Suppressor macrophage (primary cell): ENCODE results near the gene SLF2.
A peak's percentile ranks its signal among the peaks of the same experiment; 100 is the strongest.
"Not testable (repeated sequence)": the region's sequence is repeated elsewhere in the genome, so short reads cannot be mapped to it uniquely, and the experiment has no call there.

Experiments
- DNase-seq, 4 experiments: peaks; one replicate each; pipeline ENCODE4 v3.0.0-alpha.2; 2020 to 2022

Gene SLF2

GRCh38 chr10:100965820-100966219 is 53.1 kb downstream of the SLF2 start:
- no peak for DNase-seq

GRCh38 chr10:100966887-100967286 is 54.1 kb downstream of the SLF2 start:
- no peak for DNase-seq

DNA sequence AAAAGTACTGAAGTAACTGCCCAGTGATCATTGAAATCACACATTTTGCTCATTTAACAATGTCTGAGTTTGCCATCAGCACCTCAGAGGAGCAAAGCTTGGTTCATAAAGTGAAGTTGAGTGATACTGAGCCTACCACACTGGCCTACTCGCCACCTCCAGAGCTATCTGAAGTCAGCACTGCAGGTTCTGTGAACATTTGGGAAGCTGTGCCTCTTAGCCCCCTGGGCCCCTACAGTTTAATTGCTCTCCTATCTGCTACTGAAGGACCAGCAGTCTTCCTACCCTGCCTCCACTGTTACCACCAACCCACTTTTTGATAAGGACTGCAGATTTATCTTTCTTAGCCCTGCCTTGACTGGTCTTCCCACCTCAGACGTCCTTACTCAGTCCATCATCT is 54.6 kb downstream of the SLF2 start:
- DNase-seq = no peak

DNA sequence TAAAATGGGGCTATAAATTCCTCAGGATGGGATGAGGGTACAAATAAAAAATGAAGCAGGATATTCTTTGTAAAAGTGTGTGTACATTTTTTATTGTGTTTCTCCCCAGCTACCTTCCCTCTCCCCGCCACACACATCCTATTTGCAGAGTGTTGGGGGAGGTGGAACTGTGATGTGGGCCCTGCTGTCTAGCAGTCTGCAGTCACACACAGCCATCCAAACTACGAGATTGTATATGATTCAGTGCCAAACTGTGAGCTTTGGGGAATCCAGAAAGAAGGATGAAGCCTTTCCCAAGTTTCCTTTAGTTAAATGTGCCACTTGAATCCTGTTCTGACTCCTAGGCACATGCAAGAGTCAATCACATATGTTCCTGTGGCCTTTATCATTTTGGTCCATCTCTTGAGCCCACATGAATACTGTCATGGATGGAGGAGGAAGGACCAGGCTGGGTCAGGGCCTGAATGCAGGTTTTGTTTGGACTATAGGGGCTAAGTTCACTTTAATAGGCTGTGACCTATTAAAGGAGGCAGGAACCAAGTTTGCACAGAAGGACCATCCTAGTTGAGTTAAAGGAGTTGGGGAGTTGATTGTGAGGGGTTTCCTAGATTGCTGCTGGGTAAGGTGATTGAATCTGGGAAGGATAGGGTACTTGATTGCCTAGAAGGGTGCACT is 55.4 kb downstream of the SLF2 start:
- DNase-seq = no peak

- no peak for DNase-seq
These were observed 56.1 kb downstream of the SLF2 start for GRCh38 chr10:100968863-100969186.

DNA sequence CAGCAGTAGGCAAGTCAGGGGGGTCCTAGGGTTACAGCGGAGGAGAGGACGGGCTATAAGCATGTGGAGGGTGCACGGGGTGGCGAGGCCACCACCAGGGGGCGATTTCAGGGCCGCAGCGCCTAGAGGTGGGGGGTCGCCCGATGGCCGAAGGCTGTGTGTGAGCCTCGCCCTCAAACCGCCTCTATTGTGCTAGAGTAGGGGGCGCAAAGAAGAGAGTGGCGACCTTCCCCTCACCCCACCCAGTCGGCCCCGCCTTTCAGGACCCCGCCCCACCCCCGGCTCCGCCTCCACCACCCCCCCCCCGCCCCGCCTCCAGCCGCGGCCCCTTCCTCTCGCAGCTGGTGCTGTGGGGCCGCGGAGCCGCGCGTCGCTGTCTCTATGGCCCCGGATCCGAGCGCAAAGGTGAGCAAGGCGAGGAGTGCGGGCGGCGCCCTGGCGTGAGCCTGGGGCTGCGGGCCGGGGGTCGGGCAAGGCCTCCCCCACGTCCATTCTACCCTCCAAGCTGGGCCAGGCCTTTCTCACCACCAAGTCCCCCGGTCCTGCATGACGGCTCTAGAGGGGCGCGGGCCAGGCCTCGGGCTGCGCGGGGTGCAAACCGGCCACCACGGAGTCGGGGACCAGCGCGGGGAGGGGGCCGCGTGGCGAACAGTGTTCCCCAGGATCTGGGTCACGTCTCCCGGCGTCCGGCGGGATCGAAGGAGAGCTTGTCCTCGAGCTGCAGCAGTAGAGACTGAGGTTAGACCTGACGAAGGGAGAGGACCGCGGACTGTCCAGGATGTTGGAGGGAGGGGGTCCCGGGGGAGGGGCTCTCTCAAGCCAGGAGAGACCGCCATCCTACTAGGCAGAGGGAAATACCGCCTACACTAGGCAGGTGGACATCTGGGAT is 56.7 kb downstream of the SLF2 start, which contains the start of gene SEMA4G:
Gene SEMA4G, plus strand, starts transcription at position 318 of the 889 bp plus-strand sequence. CDS start 3,409 bp downstream, outside the sequence.
- DNase-seq = peak; percentile 21 to 63 (median 31)

DNA sequence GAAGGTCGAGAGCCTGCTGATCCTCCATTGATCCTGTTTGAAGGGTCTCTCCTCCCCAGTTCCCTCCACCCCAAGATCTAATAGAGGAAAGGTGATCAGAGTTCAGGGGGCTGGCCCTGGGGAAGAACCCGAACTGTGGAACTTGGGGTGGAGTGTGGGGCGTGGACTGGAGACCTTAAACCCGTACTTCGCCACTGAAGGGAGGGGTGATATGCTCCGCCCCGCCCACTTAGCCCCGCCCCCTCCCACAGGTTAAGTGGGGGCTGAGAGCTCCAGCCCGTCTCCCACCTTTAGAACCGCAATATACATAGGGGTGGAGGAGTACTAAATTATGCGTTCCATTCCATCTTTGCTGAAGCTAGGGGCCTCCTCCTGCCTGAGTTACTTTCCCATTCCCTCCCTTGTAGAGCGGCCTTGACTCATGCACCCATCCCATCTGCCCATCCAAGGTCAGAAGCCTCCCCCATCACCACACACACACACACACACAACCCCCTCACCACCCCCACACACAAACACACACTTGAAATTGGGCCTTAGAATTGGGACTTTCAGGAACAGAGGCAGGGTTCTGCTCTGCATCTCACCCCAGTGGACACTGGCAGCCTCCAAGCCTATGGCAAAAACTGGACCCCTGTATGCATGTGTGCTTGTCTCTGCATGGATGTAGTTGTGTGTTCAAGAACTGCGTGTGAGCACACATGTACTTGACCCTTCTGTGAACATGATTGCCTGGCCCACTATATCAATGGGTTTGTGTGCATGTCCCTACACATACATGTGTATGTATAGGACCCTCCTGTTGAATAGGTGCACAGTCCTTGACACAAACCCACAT is 57.5 kb downstream of the SLF2 start:
- no peak for DNase-seq

DNA sequence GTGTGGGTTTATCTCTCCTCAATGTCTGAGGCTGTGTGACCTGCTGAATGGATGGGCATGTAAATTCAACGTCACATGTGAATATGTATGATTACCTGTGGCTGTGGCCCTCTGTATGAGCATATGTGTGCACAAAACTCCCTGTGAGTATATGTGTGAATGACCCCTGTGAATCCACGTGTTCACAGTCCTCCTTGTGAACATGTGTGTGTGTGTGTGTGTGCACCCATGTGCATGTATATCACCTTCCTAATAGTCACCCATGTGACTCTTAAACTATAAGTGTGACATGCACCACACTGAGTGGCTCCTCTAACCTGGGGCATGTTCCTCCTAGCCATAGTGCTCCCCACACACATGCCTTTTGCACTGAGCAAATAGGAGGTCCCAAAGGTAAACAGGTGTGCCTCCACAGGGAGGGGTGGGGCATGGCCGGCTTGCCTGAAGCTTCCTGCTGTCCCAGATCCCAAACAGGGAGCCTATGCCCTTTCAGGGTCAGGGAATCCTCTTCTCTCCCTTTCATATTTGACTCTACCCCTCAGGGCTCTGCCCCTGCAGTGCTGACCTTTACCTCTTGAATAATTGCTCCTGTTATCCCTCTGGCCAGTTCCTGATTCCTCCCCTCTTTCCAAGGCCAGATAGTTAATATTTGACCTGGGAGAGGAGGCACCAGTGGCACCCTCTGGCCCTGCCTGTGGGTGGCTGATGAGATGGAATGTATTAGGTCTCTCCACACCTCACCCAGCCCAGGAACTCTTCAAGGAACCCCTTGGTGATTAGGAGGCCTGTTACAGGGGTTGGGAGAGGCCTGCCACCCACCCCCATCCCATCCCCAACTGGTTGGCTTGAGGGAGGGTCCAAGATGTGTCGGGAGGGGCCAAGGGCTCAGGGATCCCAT is 58.4 kb downstream of the SLF2 start:
- no peak for DNase-seq

- no peak for DNase-seq
These were observed 59.5 kb downstream of the SLF2 start for GRCh38 chr10:100972115-100972903.

DNA sequence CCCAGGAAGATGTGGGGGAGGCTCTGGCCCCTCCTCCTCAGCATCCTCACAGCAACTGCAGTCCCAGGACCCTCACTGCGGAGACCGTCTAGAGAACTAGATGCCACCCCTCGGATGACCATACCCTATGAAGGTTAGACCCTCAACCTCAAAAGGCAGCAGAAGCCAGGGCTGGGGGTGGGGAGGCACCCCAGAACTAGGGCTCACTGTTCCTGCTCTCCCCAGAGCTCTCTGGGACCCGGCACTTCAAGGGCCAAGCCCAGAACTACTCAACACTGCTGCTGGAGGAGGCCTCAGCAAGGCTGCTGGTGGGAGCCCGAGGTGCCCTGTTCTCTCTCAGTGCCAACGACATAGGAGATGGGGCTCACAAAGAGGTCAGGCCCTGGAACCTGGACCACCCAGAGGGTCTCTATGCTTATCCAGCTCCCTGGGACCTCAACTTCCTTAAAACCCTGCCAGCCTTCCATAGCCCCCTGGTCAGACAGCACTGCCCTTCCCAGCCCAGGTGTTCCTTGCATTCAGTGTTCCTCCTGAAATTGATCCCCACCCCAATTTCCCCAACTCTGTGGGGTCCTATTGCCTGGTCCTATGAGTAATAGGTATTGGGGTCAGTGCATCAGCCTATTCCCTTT is 60.3 kb downstream of the SLF2 start:
- DNase-seq = no peak

GRCh38 chr10:100975397-100975796 is 62.6 kb downstream of the SLF2 start:
- DNase-seq = not testable (repeated sequence)

- DNase-seq = no peak
These were observed 64.1 kb downstream of the SLF2 start for GRCh38 chr10:100976906-100977305.

DNA sequence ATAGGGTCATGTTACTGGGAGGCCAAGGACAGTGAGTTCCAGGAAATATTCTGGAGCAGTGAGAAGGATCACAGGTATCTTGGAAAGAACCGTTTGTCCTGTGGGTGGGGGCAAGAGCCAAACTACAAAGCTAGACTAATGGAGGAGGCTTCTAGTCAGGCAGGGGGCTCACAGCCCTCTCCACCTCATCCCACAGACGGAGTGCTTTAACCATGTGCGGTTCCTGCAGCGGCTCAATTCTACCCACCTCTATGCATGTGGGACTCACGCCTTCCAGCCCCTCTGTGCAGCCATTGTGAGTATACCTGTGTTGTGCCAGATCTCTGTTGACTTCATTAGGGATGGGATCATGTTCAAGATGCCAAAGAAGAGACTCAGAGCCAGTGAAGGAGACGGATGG is 64.7 kb downstream of the SLF2 start:
- no peak for DNase-seq

DNA sequence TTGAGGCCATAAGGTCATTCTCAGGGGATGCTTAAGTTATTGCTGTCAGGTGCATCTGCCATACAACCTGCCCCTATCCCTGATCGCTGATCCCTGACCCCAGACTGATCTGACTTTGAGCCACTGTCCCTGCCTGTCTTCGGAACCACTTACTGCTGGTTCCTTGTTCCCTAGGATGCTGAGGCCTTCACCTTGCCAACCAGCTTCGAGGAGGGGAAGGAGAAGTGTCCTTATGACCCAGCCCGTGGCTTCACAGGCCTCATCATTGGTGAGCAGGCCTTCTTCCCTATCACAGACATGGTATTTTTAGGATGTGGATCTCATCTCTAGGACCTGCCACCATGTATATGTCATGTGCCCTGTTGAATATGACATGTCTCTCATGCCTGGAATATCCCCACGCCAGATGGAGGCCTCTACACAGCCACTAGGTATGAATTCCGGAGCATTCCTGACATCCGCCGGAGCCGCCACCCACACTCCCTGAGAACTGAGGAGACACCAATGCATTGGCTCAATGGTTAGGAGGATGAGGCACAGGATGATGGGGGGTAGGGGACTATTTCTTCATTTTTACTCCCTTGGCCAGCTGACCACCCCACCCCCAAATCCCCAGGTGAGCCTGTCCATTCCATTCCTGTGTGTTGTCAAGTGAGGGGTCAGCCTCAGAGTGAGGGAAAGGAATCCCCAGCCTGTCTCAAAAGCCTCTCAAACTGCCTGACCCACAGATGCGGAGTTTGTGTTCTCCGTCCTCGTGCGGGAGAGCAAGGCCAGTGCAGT is 65.5 kb downstream of the SLF2 start:
- DNase-seq = no peak

- DNase-seq = no peak
These were observed 66.1 kb downstream of the SLF2 start for GRCh38 chr10:100978901-100979195.

DNA sequence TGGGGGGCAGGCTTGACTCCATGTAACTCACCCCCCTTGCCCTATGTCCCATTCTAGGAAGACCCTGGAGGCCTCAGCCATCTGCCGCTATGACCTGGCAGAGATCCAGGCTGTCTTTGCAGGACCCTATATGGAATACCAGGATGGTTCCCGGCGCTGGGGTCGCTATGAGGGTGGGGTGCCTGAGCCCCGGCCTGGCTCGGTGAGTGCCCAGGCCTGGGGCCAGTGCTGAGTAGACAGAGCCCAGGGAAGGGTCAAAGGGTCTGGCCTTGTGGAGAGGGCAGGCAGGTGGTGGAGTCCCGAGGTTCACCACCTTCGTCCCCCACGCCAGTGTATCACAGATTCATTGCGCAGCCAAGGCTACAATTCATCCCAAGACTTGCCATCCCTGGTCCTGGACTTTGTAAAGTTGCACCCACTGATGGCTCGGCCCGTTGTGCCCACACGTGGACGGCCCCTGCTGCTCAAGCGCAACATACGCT is 67.1 kb downstream of the SLF2 start:
- no peak for DNase-seq

GRCh38 chr10:100980311-100980710 is 67.5 kb downstream of the SLF2 start:
- no peak for DNase-seq

DNA sequence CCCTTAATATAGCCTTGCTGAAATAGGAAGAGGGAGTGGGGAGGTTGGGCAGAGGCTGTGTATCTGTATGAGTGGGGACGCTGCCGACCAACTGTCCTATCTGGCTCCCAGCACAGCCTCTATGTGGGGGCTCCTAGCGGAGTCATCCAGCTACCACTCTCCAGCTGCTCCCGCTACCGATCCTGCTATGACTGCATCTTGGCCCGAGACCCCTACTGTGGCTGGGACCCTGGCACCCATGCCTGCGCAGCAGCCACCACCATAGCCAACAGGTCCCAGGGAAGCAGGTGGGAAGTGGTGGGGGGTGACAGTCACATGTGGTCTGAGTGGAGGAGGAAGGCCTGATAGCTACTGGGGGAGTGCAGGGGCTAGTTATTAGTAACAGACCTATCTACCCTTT is 67.9 kb downstream of the SLF2 start:
- DNase-seq = no peak

GRCh38 chr10:100981178-100981772 is 68.5 kb downstream of the SLF2 start:
- DNase-seq = no peak
